Spleen (tissue), 11 donors: ENCODE data around the gene DDO. TPM values are rescaled to one million over a fixed set of nuclear protein-coding genes. Genes with fewer than 3 reads are reported as not detected.

ENCODE experiments used
- DNase-seq: peaks from one replicate; pipeline ENCODE4 v3.0.0-alpha.2; 2020
- H3K27ac ChIP-seq, 8 donors: fragments of 200-600 bp; sonication (generic) in 7 of 8; 1 replicate in 4 of 8; 2 replicates in 4 of 8; pipeline versions ENCODE4 v1.5.0 to v1.8.0; 2016 to 2021; ENCODE audit warnings: inconsistent platforms in 4 of 8, mild to moderate bottlenecking in 4 of 8, moderate library complexity in 1 of 8
- H3K27me3 ChIP-seq, 7 donors: fragments of 200-600 bp; sonication (generic) in 6 of 7; replicated peaks in 1 of 7; 1 replicate in 4 of 7; 2 replicates in 3 of 7; pipeline versions ENCODE4 v1.5.0 to v1.8.0; 2016 to 2021; ENCODE audit warnings: inconsistent platforms in 3 of 7, mild to moderate bottlenecking in 1 of 7
- H3K36me3 ChIP-seq, 6 donors: fragments of 200-600 bp; sonication (generic) in 5 of 6; 1 replicate in 4 of 6; 2 replicates in 2 of 6; pipeline versions ENCODE4 v1.5.0 to v1.8.0; 2016 to 2021; ENCODE audit warnings: inconsistent platforms in 2 of 6
- H3K4me1 ChIP-seq, 6 donors: fragments of 200-600 bp; sonication (generic) in 5 of 6; 1 replicate in 3 of 6; 2 replicates in 3 of 6; pipeline versions ENCODE4 v1.5.0 to v1.8.0; 2016 to 2021; ENCODE audit warnings: inconsistent platforms in 3 of 6
- H3K4me3 ChIP-seq, 8 donors: fragments of 200-600 bp; sonication (generic) in 7 of 8; 1 replicate in 4 of 8; 2 replicates in 4 of 8; pipeline versions ENCODE4 v1.5.0 to v1.8.0; 2016 to 2021; ENCODE audit warnings: inconsistent platforms in 4 of 8, mild to moderate bottlenecking in 4 of 8, moderate library complexity in 2 of 8
- H3K9me3 ChIP-seq, 8 donors: fragments of 200-600 bp; sonication (generic) in 7 of 8; 1 replicate in 4 of 8; 2 replicates in 4 of 8; pipeline versions ENCODE4 v1.5.0 to v1.8.0; 2016 to 2021; ENCODE audit warnings: inconsistent platforms in 4 of 8
- CTCF ChIP-seq, 11 experiments: fragments of 200-600 bp in 7 of 11; fragments of 450-650 bp in 4 of 11; sonication (generic) in 4 of 11; IDR thresholded peaks in 8 of 11; conservative IDR thresholded peaks in 3 of 11; 1 replicate in 7 of 11; 2 replicates in 4 of 11; pipeline versions ENCODE4 v1.4.0 to v1.8.0; 2016 to 2021; ENCODE audit warnings: antibody characterized with exemption in 11 of 11, inconsistent platforms in 4 of 11, mild to moderate bottlenecking in 1 of 11
- POLR2A ChIP-seq, 3 donors: fragments of 450-650 bp; IDR thresholded peaks; one replicate each; pipeline ENCODE4 v1.5.1; 2017; ENCODE audit warnings: antibody characterized with exemption in 3 of 3, mild to moderate bottlenecking in 1 of 3
- POLR2AphosphoS5 ChIP-seq, 3 donors: sonication (generic); formaldehyde crosslinking; IDR thresholded peaks; one replicate each; pipeline ENCODE4 v1.5.1; 2017; ENCODE audit warnings: antibody characterized with exemption in 3 of 3
- WGBS, 5 donors: extraction: QIAGEN DNeasy Blood & Tissue Kit in 3 of 5; methylation state at CpG; one replicate each; pipeline versions ENCODE4 v1.1.5 to v1.1.7; 2013 to 2018; 5-methylcytosine and 5-hydroxymethylcytosine counted together
- intact Hi-C: fragments of 100-400 bp; cut with DNase I; formaldehyde crosslinking; loops from one replicate; pipeline ENCODE4 v1.15.0; 2023; ENCODE audit warnings: low total_unique reads
- polyA plus RNA-seq, 3 donors: library from polyadenylated mRNA; stranded (reverse); fragments of 200-250 nt; gene quantifications; one replicate each; pipeline ENCODE4 v1.2.1, GENCODE V29; 2013
- total RNA-seq, 7 donors: library from RNA; depleted of rRNA in 3 of 7; stranded (reverse); fragments of >200 nt in 3 of 7; fragmentation: NEBNext Ultra II Directional in 4 of 7; extraction: Animal tissue kit (Norgen Biotek cat#: 25700) in 4 of 7; gene quantifications; one replicate each; pipeline versions ENCODE4 v1.1.0 to v1.2.1, GENCODE V29; 2016 to 2021
- donor health status: healthy with polysubstance abuse.
- donor health status: DM: no; HTN: no; CAD: no; lungs with moderate emphysema.
- donor health status: DM: no; HTN: no; CAD: no.
- donor health status: Bipolar disorder and iron deficiency.
- donor health status: healthy.
- donor health status: DM: no; HTN: no; CAD: no.
- donor health status: DM: yes; HTN: yes; CAD: no.

The DDO gene
- total and polyA plus RNA-seq, 10 donors: 0.68 to 4.1 (median 1.7) TPM

GRCh38 chr6:110342759-110343158 is 72.6 kb downstream of the DDO start:
- TF ChIP-seq POLR2A (IDR thresholded peaks at IDR 0.05): no peak
- no peak for TF ChIP-seq POLR2AphosphoS5 (IDR thresholded peaks at IDR 0.05)
- no peak for TF ChIP-seq CTCF (IDR thresholded peaks at IDR 0.05 in 8 of 11, conservative IDR thresholded peaks at IDR 0.05 in 3 of 11)
- Histone ChIP-seq H3K4me1 (no peaks in the 10 kb centered on the region), H3K27ac (no peak overlapping the region), H3K27me3 (no peaks in the 10 kb centered on the region), H3K4me3 (no peak overlapping the region), H3K36me3 (no peaks in the 10 kb centered on the region), H3K9me3 (no peaks in the 10 kb centered on the region)
- no peak for DNase-seq
- 92 to 98% (median 94%) methylated on average over 3 of the region's 3 CpGs for WGBS, 5 donors
- intact Hi-C loops: no loop called here

Other genes starting within 250 kb of the DDO start
- 1 to 10 TPM; 2.1 to 8.8 (median 3.7) TPM for gene WASF1, start 235.9 kb downstream of the DDO start, total RNA-seq
- 1 to 10 TPM; 1.2 to 3.0 (median 2.3) TPM for gene WASF1, start 235.9 kb downstream of the DDO start, polyA plus RNA-seq
- gene CDC40, start 235.1 kb downstream of the DDO start, total RNA-seq: 10 to 100 TPM; 27.2 to 38.1 (median 31.4) TPM
- 10 to 100 TPM; 12.5 to 14.1 (median 12.6) TPM for gene CDC40, start 235.1 kb downstream of the DDO start, polyA plus RNA-seq
- 1 to 10 TPM in 2 of 7 donors, under 1 TPM in 3, not detected in 2; 0.67 to 1.2 (median 0.98) TPM for gene METTL24, start 57.2 kb downstream of the DDO start, total RNA-seq
- not detected for gene METTL24, start 57.2 kb downstream of the DDO start, polyA plus RNA-seq
- 1 to 10 TPM in 4 of 7 donors, under 1 TPM in 1, not detected in 2; 0.49 to 2.8 (median 2.0) TPM for gene SLC22A16, start 61.0 kb upstream of the DDO start, total RNA-seq
- gene SLC22A16, start 61.0 kb upstream of the DDO start, polyA plus RNA-seq: under 1 TPM; 0.07 to 0.13 (median 0.12) TPM